Activated gamma-delta T cell (primary cell): ENCODE data around the gene SPEF2.

ENCODE experiments used
- DNase-seq: peaks from one replicate; lab custom pipeline; 2025; lab: John Stamatoyannopoulos, UW
- total RNA-seq, 2 donors: gene quantifications; one replicate each; lab custom pipeline; 2026; lab: John Stamatoyannopoulos, UW

SPEF2 gene, protein sequence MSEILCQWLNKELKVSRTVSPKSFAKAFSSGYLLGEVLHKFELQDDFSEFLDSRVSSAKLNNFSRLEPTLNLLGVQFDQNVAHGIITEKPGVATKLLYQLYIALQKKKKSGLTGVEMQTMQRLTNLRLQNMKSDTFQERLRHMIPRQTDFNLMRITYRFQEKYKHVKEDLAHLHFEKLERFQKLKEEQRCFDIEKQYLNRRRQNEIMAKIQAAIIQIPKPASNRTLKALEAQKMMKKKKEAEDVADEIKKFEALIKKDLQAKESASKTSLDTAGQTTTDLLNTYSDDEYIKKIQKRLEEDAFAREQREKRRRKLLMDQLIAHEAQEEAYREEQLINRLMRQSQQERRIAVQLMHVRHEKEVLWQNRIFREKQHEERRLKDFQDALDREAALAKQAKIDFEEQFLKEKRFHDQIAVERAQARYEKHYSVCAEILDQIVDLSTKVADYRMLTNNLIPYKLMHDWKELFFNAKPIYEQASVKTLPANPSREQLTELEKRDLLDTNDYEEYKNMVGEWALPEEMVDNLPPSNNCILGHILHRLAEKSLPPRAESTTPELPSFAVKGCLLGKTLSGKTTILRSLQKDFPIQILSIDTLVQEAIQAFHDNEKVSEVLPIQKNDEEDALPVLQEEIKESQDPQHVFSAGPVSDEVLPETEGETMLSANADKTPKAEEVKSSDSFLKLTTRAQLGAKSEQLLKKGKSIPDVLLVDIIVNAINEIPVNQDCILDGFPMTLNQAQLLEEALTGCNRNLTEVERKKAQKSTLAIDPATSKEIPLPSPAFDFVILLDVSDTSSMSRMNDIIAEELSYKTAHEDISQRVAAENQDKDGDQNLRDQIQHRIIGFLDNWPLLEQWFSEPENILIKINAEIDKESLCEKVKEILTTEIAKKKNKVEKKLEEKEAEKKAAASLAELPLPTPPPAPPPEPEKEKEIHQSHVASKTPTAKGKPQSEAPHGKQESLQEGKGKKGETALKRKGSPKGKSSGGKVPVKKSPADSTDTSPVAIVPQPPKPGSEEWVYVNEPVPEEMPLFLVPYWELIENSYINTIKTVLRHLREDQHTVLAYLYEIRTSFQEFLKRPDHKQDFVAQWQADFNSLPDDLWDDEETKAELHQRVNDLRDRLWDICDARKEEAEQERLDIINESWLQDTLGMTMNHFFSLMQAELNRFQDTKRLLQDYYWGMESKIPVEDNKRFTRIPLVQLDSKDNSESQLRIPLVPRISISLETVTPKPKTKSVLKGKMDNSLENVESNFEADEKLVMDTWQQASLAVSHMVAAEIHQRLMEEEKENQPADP (N-terminal part only)
- total RNA-seq = 29.8 to 38.0 reads per million in 2 donors

GRCh38 chr5:35617435-35618303 is at the start of gene SPEF2:
TSS of gene SPEF2 (plus strand) at chr5:35617863. CDS start at chr5:35617998, 135 bp downstream.
- DNase-seq = peak; percentile 39

DNA sequence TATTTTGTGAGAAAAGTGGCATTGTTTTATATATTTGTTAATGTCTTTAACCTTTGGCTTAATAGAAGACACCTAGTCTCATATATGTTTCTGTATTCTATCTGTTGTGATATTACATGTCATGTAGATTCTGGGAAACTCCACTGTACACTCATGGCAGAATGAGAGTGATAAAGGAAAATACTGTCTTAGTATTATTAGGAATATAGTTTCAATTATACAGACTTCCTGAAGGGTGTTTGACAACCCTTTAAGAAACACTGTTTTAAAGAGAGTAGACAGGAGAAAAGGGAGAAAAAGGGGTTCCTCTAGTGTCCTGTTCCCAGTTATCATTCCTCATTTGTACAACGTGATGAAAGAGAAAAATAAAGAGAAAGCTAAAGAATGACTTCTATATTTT is 42.1 kb upstream of the SPEF2 start:
- no peak for DNase-seq

GRCh38 chr5:35587419-35587818 is 30.2 kb upstream of the SPEF2 start:
- DNase-seq = no peak

GRCh38 chr5:35593338-35593737 is 24.3 kb upstream of the SPEF2 start:
- no peak for DNase-seq

DNA sequence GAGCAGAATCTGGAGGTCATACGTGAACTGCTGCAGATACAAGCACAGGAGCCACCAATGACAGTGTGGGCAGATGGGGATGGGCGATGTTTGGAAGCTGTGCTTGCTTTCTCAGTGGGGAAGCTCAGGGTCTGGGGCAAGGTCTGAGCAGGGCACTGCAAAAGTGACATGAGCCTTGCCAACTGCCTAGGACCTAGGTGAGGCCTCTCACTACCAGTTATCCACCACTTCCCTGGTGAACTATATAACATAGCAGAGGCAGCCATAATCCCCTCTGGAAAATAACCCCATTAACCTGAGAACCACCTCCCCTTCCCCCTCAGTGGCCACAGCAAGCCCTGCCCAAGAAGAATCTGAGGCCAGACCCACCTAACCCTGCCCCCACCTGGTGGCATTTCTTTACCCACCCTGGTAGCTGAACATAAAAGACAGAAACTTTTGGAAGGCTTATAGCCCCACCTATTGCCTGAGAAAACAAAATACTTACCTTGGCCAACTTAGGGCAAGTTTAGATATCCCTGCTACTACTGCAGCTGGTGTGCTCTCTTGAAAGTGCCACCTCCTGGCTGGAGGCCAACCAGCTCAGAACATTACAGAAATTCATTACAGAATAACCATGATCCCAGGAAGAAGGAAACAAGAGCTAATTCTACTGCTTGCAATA is 18.8 kb upstream of the SPEF2 start:
- DNase-seq = no peak

GRCh38 chr5:35600591-35600990 is 17.1 kb upstream of the SPEF2 start:
- no peak for DNase-seq

DNA sequence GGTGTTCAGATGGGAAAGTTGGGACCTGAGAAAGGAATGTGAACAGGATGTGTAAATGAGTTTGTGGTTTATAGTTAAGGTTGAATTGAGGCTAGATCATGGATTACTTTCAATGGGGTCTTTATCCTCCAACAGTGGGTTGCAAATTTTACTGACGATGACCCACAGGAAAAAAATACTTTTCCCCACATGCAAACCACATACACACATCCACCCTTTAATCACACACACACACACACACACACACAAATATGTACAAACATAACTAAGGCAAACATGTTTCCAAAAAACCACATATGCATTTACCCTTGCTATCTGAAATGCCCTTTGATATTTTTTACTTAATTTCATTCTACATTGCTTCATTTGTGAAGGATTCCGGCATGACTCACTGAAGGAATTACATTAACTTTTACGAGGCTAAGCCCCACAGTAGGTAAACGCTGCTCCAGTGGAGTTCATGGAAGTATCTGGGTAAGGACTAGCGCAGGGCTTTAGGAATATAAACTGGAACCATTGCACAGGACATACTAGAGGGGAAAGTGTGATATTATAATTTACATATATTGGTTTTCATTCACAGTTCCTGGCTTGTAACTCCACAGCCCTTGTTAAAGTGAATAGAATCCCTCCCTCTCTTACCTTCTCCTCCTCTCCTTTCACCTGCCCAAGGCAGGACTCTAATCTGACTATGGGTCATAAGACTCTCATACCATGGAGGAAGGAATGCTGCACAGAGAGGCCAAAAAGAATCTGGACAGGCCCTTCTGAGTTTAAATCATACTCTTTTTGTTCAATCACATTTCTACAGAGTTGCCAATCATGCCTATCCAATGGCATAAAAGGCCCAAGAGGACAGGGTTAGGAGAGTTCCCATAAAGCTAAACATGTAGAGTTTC is 8.5 kb upstream of the SPEF2 start:
- DNase-seq = no peak

DNA sequence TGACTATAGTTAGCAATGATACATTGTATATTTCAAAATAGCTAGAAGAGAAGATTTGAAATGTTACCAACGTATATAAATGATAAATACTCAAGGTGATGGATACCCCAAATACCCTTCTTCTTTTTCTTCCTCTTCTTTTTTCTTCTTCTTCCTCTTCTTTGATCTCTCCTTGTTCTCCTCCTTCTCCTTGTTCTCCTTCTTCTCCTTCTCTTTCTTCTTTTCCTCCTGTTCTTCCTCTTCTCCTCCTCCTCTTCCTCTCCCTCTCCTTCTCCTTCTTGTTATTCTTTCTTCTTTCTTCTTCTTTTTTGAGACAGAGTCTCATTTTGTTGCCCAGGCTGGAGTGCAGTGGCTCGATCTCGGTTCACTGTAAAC is 616 bp upstream of the SPEF2 start:
- DNase-seq = no peak

- no peak for DNase-seq
These were observed 607 bp downstream of the SPEF2 start for GRCh38 chr5:35618304-35618636.

DNA sequence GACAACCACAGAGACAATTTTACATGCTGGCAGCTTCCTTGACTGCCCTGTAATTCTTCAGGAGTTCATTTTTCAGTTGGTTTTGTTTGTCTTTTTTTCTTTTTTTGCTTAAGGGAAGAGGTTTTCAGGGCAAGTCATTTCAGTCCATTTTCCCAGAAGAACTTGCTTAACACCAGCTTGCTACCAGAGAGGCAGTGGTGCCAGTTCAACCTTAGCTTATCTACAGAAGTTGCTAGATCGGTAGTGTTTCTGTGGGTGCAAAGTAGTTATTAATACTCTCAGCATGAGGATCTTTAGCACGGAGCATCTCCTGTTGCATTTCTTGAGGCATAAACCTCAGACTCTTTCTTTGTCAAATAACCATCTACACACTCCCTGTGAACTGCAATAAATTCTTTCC is 1.1 kb downstream of the SPEF2 start:
- DNase-seq = no peak

DNA sequence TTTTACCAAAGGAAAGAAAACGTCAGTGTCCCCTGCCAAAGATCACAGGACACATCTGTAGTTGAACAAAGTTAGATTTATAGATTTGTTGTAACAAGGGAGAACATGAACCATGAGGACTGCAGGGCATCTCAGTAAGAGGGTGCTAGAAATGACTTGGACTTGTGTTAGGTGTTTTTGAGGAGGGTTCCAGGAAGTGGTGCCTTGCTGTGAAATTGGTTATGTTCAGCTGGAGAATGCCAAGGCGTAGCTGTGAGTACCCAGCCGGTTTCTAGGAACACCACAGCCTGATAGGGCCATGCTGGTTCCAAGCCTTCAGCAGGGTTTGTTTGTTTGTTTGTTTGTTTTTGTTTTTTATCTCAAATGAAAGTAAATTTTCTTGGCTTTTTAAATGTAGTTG is 5.3 kb downstream of the SPEF2 start:
- no peak for DNase-seq

DNA sequence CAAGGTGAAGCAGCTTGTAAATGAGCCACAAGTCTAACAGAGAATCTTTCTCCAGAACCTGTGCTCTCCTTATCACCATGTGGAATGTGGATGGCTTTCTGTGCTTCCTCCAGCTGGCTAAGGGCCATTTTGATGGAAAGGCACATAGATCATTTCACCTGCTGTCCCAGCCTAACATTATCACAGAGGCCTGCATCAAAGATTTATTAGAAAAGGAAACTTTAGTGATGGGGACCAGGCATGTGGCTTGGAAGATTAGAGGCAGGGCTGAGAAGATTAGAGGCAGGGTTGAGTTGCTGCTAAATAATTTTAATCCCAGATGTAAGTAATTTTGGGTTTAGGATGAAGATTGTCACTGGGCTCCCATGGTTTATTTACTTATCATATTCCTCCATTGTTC is 6.3 kb downstream of the SPEF2 start:
- DNase-seq = no peak

GRCh38 chr5:35626108-35626507 is 8.4 kb downstream of the SPEF2 start:
- DNase-seq = no peak

- DNase-seq = no peak
These were observed 8.9 kb downstream of the SPEF2 start for GRCh38 chr5:35626553-35626952.

DNA sequence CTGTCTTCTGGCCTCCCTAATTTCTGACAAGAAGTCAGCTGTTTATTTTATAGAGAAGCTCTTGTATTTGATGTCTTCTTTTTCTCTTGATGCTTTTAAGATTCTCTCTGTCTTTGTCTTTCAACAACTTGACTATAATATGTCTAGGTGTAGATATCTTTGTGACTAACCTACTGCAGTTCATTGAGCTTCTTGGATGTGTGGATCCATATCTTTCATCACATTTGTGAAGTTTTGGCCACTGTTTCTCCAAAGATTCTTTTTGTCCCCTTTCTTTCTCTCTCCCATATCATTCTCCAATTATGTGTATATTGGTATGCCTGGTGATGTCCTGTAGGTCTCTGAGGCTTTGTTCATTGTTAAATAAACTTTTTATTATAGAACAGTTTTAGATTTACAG is 16.7 kb downstream of the SPEF2 start:
- no peak for DNase-seq

- no peak for DNase-seq
These were observed 23.0 kb downstream of the SPEF2 start for GRCh38 chr5:35640623-35641022.

- no peak for DNase-seq
These were observed 26.9 kb downstream of the SPEF2 start for GRCh38 chr5:35644543-35644942.

- no peak for DNase-seq
These were observed 29.5 kb downstream of the SPEF2 start for GRCh38 chr5:35647128-35647527.

GRCh38 chr5:35647712-35648111 is 30.0 kb downstream of the SPEF2 start:
- DNase-seq = no peak
